HG03558 (cell line): ENCODE data around the gene CHD2.
"Not testable (repeated sequence)": the region's sequence is repeated elsewhere in the genome, so short reads cannot be mapped to it uniquely, and the experiment has no call there.

Experiments used
- ATAC-seq: cut with Tn5 transposase; IDR thresholded peaks from one replicate; pipeline ENCODE4 v1.9.1; 2021; ENCODE audit warnings: moderate number of reproducible peaks; ENCODE audit not compliant: unreplicated experiment; ENCODE audit errors: extremely low read depth

Gene CHD2

GRCh38 chr15:92899948-92900730 lies at the start of gene CHD2:
TSS of gene CHD2 (plus strand) at chr15:92900324. CDS start at chr15:92901238, 914 bp downstream.
- ATAC-seq, result peak; percentile 50

GRCh38 chr15:92853222-92853621 lies 46.9 kb upstream of the CHD2 start:
- no peak for ATAC-seq

- no peak for ATAC-seq
Observed at GRCh38 chr15:92861742-92862141, 38.4 kb upstream of the CHD2 start.

- ATAC-seq, result no peak
Observed at GRCh38 chr15:92864127-92864814, 35.9 kb upstream of the CHD2 start.

- ATAC-seq, result no peak
Observed at GRCh38 chr15:92869263-92869940, 30.7 kb upstream of the CHD2 start.

- ATAC-seq, result no peak
Observed at GRCh38 chr15:92870010-92870591, 30.0 kb upstream of the CHD2 start.

- not testable (repeated sequence) for ATAC-seq
Observed at GRCh38 chr15:92872967-92873366, 27.2 kb upstream of the CHD2 start.

- no peak for ATAC-seq
Observed at GRCh38 chr15:92877000-92877399, 23.1 kb upstream of the CHD2 start.

GRCh38 chr15:92877416-92877815 lies 22.7 kb upstream of the CHD2 start:
- ATAC-seq, result no peak

GRCh38 chr15:92878593-92879053 lies 21.5 kb upstream of the CHD2 start:
- ATAC-seq, result no peak

GRCh38 chr15:92879949-92880725 lies 20.0 kb upstream of the CHD2 start:
- no peak for ATAC-seq

GRCh38 chr15:92880796-92881195 lies 19.3 kb upstream of the CHD2 start:
- ATAC-seq, result no peak

- ATAC-seq, result no peak
Observed at GRCh38 chr15:92881211-92881754, 18.8 kb upstream of the CHD2 start.

GRCh38 chr15:92881802-92882696 lies 18.1 kb upstream of the CHD2 start:
- ATAC-seq, result peak; percentile 93

- ATAC-seq, result peak; percentile 25
Observed at GRCh38 chr15:92882697-92883162, 17.4 kb upstream of the CHD2 start.

- no peak for ATAC-seq
Observed at GRCh38 chr15:92883163-92883875, 16.8 kb upstream of the CHD2 start.

GRCh38 chr15:92883876-92884435 lies 16.2 kb upstream of the CHD2 start:
- ATAC-seq, result no peak
